HepG2 (cell line): Measurements from ENCODE around the gene CEP97. TPM values are rescaled to one million over a fixed set of nuclear protein-coding genes. Genes with fewer than 3 reads are reported as not detected.

Source experiments
- FOXC1 ChIP-seq: sonication (generic); formaldehyde crosslinking; IDR thresholded peaks from 2 replicates; pipeline ENCODE4 v1.8.0; 2022; ENCODE audit warnings: mild to moderate bottlenecking, missing genetic modification reagents, borderline replicate concordance
- HCFC1 ChIP-seq: fragments of 150-350 bp; IDR thresholded peaks from 2 replicates; pipeline ENCODE4 v1.6.1; 2014; ENCODE audit warnings: low read depth, low read length
- HES4 ChIP-seq: sonication (generic); formaldehyde crosslinking; IDR thresholded peaks from 2 replicates; pipeline ENCODE4 v1.9.0; 2021; ENCODE audit warnings: mild to moderate bottlenecking, missing genetic modification reagents, borderline replicate concordance
- HOXA9 ChIP-seq: sonication (generic); formaldehyde crosslinking; IDR thresholded peaks from 2 replicates; pipeline ENCODE4 v1.8.1; 2022; ENCODE audit warnings: missing genetic modification reagents, mild to moderate bottlenecking, moderate library complexity, borderline replicate concordance
- KAT8 ChIP-seq: IDR thresholded peaks from 2 replicates; pipeline ENCODE4 v1.6.1; 2016; ENCODE audit warnings: missing genetic modification reagents, missing compliant biosample characterization
- PPARG ChIP-seq: conservative IDR thresholded peaks from 2 replicates; pipeline ENCODE4 v1.6.1; 2016; ENCODE audit warnings: missing biosample characterization, missing genetic modification reagents
- RARA ChIP-seq: IDR thresholded peaks from 2 replicates; pipeline ENCODE4 v1.6.1; 2016; ENCODE audit warnings: missing genetic modification reagents, missing compliant biosample characterization
- TCF12 ChIP-seq, 2 experiments: fragments of 450-650 bp in 1 of 2; sonication (generic) in 1 of 2; formaldehyde crosslinking in 1 of 2; IDR thresholded peaks; 2 replicates each; pipeline versions ENCODE4 v1.6.1 to v1.8.0; 2017 to 2022; ENCODE audit warnings: antibody characterized with exemption in 1 of 2, mild to moderate bottlenecking in 1 of 2, missing genetic modification reagents in 1 of 2, moderate library complexity in 1 of 2
- TOE1 ChIP-seq: sonication (generic); formaldehyde crosslinking; IDR thresholded peaks from 2 replicates; pipeline ENCODE4 v1.4.0; 2020; ENCODE audit warnings: mild to moderate bottlenecking, missing genetic modification reagents
- YEATS2 ChIP-seq: sonication (generic); formaldehyde crosslinking; IDR thresholded peaks from 2 replicates; pipeline ENCODE4 v1.4.0; 2020; ENCODE audit warnings: missing genetic modification reagents, borderline replicate concordance
- ZNF24 ChIP-seq: fragments of 450-650 bp; IDR thresholded peaks from 2 replicates; pipeline ENCODE4 v1.6.1; 2017; ENCODE audit warnings: antibody characterized with exemption, mild to moderate bottlenecking
- ZNF644 ChIP-seq: IDR thresholded peaks from 2 replicates; pipeline ENCODE4 v1.6.1; 2016; ENCODE audit warnings: low read depth
- polyA plus RNA-seq, 8 experiments: library from polyadenylated mRNA; depleted of rRNA in 3 of 8; stranded (reverse) in 7 of 8; unstranded in 1 of 8; fragments of >200 nt; fragmentation: Illumina TruSeq in 4 of 8; extraction: Trizol in 4 of 8; gene quantifications; 2 replicates each; pipeline versions ENCODE4 v1.2.1 to v1.2.3, GENCODE V29; 2011 to 2016; ENCODE audit warnings: low read depth in 4 of 8, missing spikeins in 1 of 8, mixed read lengths in 1 of 8; ENCODE audit not compliant: insufficient read depth in 1 of 8
- total RNA-seq, 5 experiments: library from RNA; depleted of rRNA; stranded (reverse); fragments of >200 nt; fragmentation: Illumina TruSeq; extraction: Trizol; gene quantifications; 2 replicates each; pipeline ENCODE4 v1.2.3, GENCODE V29; 2016; ENCODE audit warnings: low read depth in 1 of 5
- TF ChIP-seq, protein P1 (sequence below): IDR thresholded peaks from 2 replicates; pipeline ENCODE4 v1.6.1; 2012; ENCODE audit warnings: inconsistent platforms
- TF ChIP-seq, protein P2 (sequence below): IDR thresholded peaks from 2 replicates; pipeline ENCODE4 v1.6.1; 2016
- TF ChIP-seq, protein P3 (sequence below): sonication (generic); formaldehyde crosslinking; conservative IDR thresholded peaks from 2 replicates; pipeline ENCODE4 v1.8.0; 2022; ENCODE audit warnings: mild to moderate bottlenecking, moderate library complexity, missing genetic modification reagents
- TF ChIP-seq, protein P4 (sequence below): sonication (generic); formaldehyde crosslinking; IDR thresholded peaks from 2 replicates; pipeline ENCODE4 v1.5.0; 2020; ENCODE audit warnings: missing genetic modification reagents, mild to moderate bottlenecking, borderline replicate concordance
- TF ChIP-seq, protein P5 (sequence below): sonication (generic); formaldehyde crosslinking; IDR thresholded peaks from 2 replicates; pipeline ENCODE4 v1.4.0; 2020; ENCODE audit warnings: missing genetic modification reagents
- TF ChIP-seq, protein P6 (sequence below): sonication (generic); formaldehyde crosslinking; IDR thresholded peaks from 2 replicates; pipeline ENCODE4 v1.9.0; 2021; ENCODE audit warnings: missing genetic modification reagents, mild to moderate bottlenecking, borderline replicate concordance
- TF ChIP-seq, protein P7 (sequence below): fragments of 450-650 bp; IDR thresholded peaks from 2 replicates; pipeline ENCODE4 v1.6.1; 2017

The CEP97 gene
- total and polyA plus RNA-seq, 2 of the 13 experiments (the other 11 are each of a cell fraction or from before 2014, with no cell fraction given): 0.99 to 6.5 TPM

DNA sequence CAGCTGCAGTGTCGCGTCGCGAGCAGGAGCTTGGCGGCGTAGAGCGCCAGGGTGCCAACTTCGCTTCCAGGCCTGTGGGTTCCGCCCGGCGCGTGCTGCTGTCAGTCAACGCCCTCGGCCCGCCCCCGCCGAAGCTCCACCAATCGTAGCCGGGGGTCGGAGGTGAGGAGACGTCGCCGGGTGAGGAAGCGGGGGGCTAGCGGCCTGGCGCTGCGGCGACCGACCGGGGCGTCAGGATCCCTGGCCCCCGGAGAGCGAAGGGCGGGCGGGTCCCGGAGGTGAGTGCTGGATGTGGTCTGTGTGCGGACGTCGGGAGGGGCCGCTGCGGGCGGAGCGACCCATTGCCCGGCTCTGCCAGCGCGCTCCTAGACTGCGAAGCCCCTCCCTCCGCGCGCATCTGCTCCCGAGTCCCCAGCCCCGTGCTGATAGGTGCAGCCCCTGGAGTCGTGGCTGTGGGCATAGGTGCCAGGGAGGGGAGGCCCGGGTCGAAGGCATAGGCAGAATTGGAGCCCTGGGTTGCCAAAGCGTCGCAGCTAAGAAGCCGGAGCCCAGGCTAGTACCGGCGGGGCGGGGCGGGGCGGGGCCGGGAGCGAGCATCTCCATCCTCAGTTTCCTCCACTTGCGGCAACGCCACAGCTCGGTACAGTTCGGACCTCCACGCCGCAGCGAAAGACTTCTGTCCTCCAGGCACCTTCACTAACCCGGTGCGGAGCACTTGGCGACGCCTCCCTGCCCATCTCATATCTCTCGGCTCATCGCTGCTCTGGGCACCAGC is 54.8 kb downstream of the CEP97 start, which contains the start of gene NXPE3 (continued):
- no peak for TF ChIP-seq ZNF644 (CRISPR knock-in tag)
- TF ChIP-seq HES4 (CRISPR knock-in tag): peak; percentile 10; the same call in 1 of the 2 replicates
- TF ChIP-seq, protein P1, sequence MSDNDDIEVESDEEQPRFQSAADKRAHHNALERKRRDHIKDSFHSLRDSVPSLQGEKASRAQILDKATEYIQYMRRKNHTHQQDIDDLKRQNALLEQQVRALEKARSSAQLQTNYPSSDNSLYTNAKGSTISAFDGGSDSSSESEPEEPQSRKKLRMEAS: peak; percentile 92
- TF ChIP-seq TOE1 (CRISPR knock-in tag): no peak
- TF ChIP-seq, protein P2, sequence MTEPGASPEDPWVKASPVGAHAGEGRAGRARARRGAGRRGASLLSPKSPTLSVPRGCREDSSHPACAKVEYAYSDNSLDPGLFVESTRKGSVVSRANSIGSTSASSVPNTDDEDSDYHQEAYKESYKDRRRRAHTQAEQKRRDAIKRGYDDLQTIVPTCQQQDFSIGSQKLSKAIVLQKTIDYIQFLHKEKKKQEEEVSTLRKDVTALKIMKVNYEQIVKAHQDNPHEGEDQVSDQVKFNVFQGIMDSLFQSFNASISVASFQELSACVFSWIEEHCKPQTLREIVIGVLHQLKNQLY (CRISPR knock-in tag): no peak
- TF ChIP-seq, protein P3, sequence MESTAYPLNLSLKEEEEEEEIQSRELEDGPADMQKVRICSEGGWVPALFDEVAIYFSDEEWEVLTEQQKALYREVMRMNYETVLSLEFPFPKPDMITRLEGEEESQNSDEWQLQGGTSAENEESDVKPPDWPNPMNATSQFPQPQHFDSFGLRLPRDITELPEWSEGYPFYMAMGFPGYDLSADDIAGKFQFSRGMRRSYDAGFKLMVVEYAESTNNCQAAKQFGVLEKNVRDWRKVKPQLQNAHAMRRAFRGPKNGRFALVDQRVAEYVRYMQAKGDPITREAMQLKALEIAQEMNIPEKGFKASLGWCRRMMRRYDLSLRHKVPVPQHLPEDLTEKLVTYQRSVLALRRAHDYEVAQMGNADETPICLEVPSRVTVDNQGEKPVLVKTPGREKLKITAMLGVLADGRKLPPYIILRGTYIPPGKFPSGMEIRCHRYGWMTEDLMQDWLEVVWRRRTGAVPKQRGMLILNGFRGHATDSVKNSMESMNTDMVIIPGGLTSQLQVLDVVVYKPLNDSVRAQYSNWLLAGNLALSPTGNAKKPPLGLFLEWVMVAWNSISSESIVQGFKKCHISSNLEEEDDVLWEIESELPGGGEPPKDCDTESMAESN (CRISPR knock-in tag): peak; percentile 90
- peak; percentile 63; the same call in 1 of the 2 replicates for TF ChIP-seq FOXC1 (CRISPR knock-in tag)
- TF ChIP-seq, protein P4, sequence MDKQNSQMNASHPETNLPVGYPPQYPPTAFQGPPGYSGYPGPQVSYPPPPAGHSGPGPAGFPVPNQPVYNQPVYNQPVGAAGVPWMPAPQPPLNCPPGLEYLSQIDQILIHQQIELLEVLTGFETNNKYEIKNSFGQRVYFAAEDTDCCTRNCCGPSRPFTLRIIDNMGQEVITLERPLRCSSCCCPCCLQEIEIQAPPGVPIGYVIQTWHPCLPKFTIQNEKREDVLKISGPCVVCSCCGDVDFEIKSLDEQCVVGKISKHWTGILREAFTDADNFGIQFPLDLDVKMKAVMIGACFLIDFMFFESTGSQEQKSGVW (CRISPR knock-in tag): no peak
- TF ChIP-seq YEATS2 (CRISPR knock-in tag): no peak
- TF ChIP-seq, protein P5, sequence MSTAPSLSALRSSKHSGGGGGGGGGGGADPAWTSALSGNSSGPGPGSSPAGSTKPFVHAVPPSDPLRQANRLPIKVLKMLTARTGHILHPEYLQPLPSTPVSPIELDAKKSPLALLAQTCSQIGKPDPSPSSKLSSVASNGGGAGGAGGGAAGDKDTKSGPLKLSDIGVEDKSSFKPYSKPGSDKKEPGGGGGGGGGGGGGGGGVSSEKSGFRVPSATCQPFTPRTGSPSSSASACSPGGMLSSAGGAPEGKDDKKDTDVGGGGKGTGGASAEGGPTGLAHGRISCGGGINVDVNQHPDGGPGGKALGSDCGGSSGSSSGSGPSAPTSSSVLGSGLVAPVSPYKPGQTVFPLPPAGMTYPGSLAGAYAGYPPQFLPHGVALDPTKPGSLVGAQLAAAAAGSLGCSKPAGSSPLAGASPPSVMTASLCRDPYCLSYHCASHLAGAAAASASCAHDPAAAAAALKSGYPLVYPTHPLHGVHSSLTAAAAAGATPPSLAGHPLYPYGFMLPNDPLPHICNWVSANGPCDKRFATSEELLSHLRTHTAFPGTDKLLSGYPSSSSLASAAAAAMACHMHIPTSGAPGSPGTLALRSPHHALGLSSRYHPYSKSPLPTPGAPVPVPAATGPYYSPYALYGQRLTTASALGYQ: 0 out of 2 replicates have a peak, but pooled peaks have one; percentile 52
- TF ChIP-seq HOXA9 (CRISPR knock-in tag): no peak
- TF ChIP-seq, protein P6, sequence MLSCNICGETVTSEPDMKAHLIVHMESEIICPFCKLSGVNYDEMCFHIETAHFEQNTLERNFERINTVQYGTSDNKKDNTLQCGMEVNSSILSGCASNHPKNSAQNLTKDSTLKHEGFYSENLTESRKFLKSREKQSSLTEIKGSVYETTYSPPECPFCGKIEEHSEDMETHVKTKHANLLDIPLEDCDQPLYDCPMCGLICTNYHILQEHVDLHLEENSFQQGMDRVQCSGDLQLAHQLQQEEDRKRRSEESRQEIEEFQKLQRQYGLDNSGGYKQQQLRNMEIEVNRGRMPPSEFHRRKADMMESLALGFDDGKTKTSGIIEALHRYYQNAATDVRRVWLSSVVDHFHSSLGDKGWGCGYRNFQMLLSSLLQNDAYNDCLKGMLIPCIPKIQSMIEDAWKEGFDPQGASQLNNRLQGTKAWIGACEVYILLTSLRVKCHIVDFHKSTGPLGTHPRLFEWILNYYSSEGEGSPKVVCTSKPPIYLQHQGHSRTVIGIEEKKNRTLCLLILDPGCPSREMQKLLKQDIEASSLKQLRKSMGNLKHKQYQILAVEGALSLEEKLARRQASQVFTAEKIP (CRISPR knock-in tag): no peak
- TF ChIP-seq TCF12 (IDR thresholded peaks at IDR 0.05): no peak
- no peak for TF ChIP-seq TCF12 (CRISPR knock-in tag; IDR thresholded peaks at IDR 0.05)
- TF ChIP-seq, protein P7, sequence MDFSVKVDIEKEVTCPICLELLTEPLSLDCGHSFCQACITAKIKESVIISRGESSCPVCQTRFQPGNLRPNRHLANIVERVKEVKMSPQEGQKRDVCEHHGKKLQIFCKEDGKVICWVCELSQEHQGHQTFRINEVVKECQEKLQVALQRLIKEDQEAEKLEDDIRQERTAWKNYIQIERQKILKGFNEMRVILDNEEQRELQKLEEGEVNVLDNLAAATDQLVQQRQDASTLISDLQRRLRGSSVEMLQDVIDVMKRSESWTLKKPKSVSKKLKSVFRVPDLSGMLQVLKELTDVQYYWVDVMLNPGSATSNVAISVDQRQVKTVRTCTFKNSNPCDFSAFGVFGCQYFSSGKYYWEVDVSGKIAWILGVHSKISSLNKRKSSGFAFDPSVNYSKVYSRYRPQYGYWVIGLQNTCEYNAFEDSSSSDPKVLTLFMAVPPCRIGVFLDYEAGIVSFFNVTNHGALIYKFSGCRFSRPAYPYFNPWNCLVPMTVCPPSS: no peak
- peak; percentile 83 for TF ChIP-seq KAT8 (CRISPR knock-in tag)
- TF ChIP-seq ZNF24: no peak
- no peak for TF ChIP-seq RARA (CRISPR knock-in tag)
- no peak for TF ChIP-seq HCFC1
- TF ChIP-seq PPARG (CRISPR knock-in tag): no peak
